ENCODE data around the gene EML4.

Gene EML4

GRCh38 chr2:42184346-42184745 is 15.2 kb downstream of the EML4 start:
- peak overlapping the region; percentile 27 to 40 (median 39) for H3K27ac Mint-ChIP-seq
- no peaks in the 10 kb centered on the region for H3K9me3 Mint-ChIP-seq
- peaks cover 33% of the 10 kb centered on the region for H3K36me3 Mint-ChIP-seq (ENCODE audit: low read depth)
- peaks cover 42% of the 10 kb centered on the region for H3K4me1 Mint-ChIP-seq
- no peaks in the 10 kb centered on the region for H3K27me3 Mint-ChIP-seq (ENCODE audit: low read depth)
- H3K4me3 Mint-ChIP-seq = no peak overlapping the region
- no peak for TF ChIP-seq CTCF (IDR thresholded peaks at IDR 0.05; ENCODE audit: unreplicated experiment in 3 of 3)

- Mint-ChIP-seq H3K27me3 (ENCODE audit: low read depth) (no peaks in the 10 kb centered on the region), H3K27ac (peak overlapping the region; percentile 62 to 68 (median 67)), H3K9me3 (no peaks in the 10 kb centered on the region), H3K4me1 (peaks cover 37% of the 10 kb centered on the region), H3K36me3 (ENCODE audit: low read depth) (peaks cover 26% of the 10 kb centered on the region), H3K4me3 (no peak overlapping the region)
- TF ChIP-seq CTCF (IDR thresholded peaks at IDR 0.05; ENCODE audit: unreplicated experiment in 3 of 3) = no peak
Observed at GRCh38 chr2:42185220-42185921, 16.2 kb downstream of the EML4 start.

GRCh38 chr2:42186366-42186765 is 17.2 kb downstream of the EML4 start:
- Mint-ChIP-seq H3K4me3 (no peak overlapping the region), H3K36me3 (ENCODE audit: low read depth) (peaks cover 20% of the 10 kb centered on the region), H3K27ac (peak overlapping the region; percentile 53 to 68 (median 64)), H3K9me3 (no peaks in the 10 kb centered on the region), H3K27me3 (ENCODE audit: low read depth) (no peaks in the 10 kb centered on the region), H3K4me1 (peaks cover 39% of the 10 kb centered on the region)
- no peak for TF ChIP-seq CTCF (IDR thresholded peaks at IDR 0.05; ENCODE audit: unreplicated experiment in 3 of 3)

GRCh38 chr2:42186945-42187632 is 17.9 kb downstream of the EML4 start:
- Mint-ChIP-seq H3K4me3 (no peak overlapping the region), H3K36me3 (ENCODE audit: low read depth) (peaks cover 13% of the 10 kb centered on the region), H3K27me3 (ENCODE audit: low read depth) (no peaks in the 10 kb centered on the region), H3K27ac (peak overlapping the region in 1 of 3 experiments; percentile 68), H3K9me3 (no peaks in the 10 kb centered on the region), H3K4me1 (peaks cover 41% of the 10 kb centered on the region)
- TF ChIP-seq CTCF (IDR thresholded peaks at IDR 0.05; ENCODE audit: unreplicated experiment in 3 of 3) = no peak

GRCh38 chr2:42187886-42188285 is 18.7 kb downstream of the EML4 start:
- Mint-ChIP-seq H3K4me3 (no peak overlapping the region), H3K27me3 (ENCODE audit: low read depth) (no peaks in the 10 kb centered on the region), H3K27ac (peak overlapping the region in 2 of 3 experiments; percentile 19 to 39), H3K4me1 (peaks cover 48% of the 10 kb centered on the region), H3K9me3 (no peaks in the 10 kb centered on the region), H3K36me3 (ENCODE audit: low read depth) (peaks cover 5% of the 10 kb centered on the region)
- TF ChIP-seq CTCF (IDR thresholded peaks at IDR 0.05; ENCODE audit: unreplicated experiment in 3 of 3) = no peak

GRCh38 chr2:42189235-42189566 is 20.0 kb downstream of the EML4 start:
- Mint-ChIP-seq H3K36me3 (ENCODE audit: low read depth) (peaks cover 5% of the 10 kb centered on the region), H3K9me3 (no peaks in the 10 kb centered on the region), H3K4me1 (peaks cover 51% of the 10 kb centered on the region), H3K4me3 (no peak overlapping the region), H3K27ac (peak overlapping the region in 1 of 3 experiments; percentile 10), H3K27me3 (ENCODE audit: low read depth) (no peaks in the 10 kb centered on the region)
- TF ChIP-seq CTCF (IDR thresholded peaks at IDR 0.05; ENCODE audit: unreplicated experiment in 3 of 3) = no peak

All from nephron (organoid).